CD4-positive, CD25-positive, alpha-beta regulatory T cell (primary cell): ENCODE measurements around the gene KLHL15. TPM values are rescaled to one million over a fixed set of nuclear protein-coding genes. Genes with fewer than 3 reads are reported as not detected.

Source experiments
- polyA plus RNA-seq, 4 donors: library from polyadenylated mRNA; unstranded; fragments of 300-500 nt; fragmentation: Illumina TruSeq; gene quantifications; one replicate each; pipeline ENCODE4 v1.2.3, GENCODE V29; 2021
- total RNA-seq: library from RNA; stranded (reverse); gene quantifications from one replicate; pipeline ENCODE4 v1.2.3, GENCODE V29; 2022

Gene KLHL15
- total and polyA plus RNA-seq, 5 donors from 2014 or later, result 1.8 to 29.2 (median 2.0) TPM

Other genes with a start within 250 kb of the KLHL15 start
- gene SAT1, start 244.0 kb downstream of the KLHL15 start, total RNA-seq, result 939 TPM
- 100 to 1,000 TPM; 186 to 295 (median 255) TPM for gene SAT1, start 244.0 kb downstream of the KLHL15 start, polyA plus RNA-seq
- gene APOO, start 119.2 kb downstream of the KLHL15 start, total RNA-seq, result 13.5 TPM
- 10 to 100 TPM; 13.9 to 20.9 (median 15.2) TPM for gene APOO, start 119.2 kb downstream of the KLHL15 start, polyA plus RNA-seq
- not detected for gene CXorf58, start 119.2 kb downstream of the KLHL15 start, total RNA-seq
- gene CXorf58, start 119.2 kb downstream of the KLHL15 start, polyA plus RNA-seq, result not detected
- gene EIF2S3, start 27.8 kb upstream of the KLHL15 start, total RNA-seq, result 228 TPM
- 100 to 1,000 TPM in 2 of 4 donors, 10 to 100 TPM in 2; 55.7 to 137 (median 111) TPM for gene EIF2S3, start 27.8 kb upstream of the KLHL15 start, polyA plus RNA-seq
- gene ZFX, start 122.5 kb upstream of the KLHL15 start, total RNA-seq, result 104 TPM
- gene ZFX, start 122.5 kb upstream of the KLHL15 start, polyA plus RNA-seq, result 10 to 100 TPM; 20.4 to 41.6 (median 38.8) TPM